HG03139 (cell line): Measurements from ENCODE around the gene GPBP1.
"Not testable (repeated sequence)": the region's sequence is repeated elsewhere in the genome, so short reads cannot be mapped to it uniquely, and the experiment has no call there.

ENCODE experiments used
- ATAC-seq: cut with Tn5 transposase; IDR thresholded peaks from one replicate; pipeline ENCODE4 v1.9.1; 2021; ENCODE audit not compliant: unreplicated experiment

Gene GPBP1

DNA sequence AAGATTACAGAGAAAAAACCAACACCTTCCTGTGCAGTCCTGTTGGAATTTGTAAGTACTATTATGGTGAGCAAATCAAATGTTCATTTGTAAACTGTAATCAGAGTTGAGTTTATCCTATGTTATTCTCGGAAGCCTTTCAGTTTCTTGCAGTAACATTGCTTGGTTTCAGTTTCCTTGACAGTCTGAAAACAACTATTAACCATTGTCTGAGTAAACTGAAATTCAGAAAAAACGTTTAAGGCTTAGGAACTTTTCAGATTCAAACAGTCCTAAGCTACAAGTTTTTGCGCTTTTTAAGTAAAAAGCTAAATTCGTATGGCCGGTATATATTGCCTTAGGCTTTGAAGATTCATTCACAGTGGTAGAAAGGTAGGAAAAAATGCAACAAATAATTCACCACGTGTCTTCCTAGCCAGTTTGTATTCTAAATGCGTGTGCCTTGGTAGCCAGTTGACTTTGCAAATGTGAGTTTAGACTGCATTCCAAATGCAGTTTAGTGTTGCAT lies 2.5 kb downstream of the GPBP1 start:
- no peak for ATAC-seq

DNA sequence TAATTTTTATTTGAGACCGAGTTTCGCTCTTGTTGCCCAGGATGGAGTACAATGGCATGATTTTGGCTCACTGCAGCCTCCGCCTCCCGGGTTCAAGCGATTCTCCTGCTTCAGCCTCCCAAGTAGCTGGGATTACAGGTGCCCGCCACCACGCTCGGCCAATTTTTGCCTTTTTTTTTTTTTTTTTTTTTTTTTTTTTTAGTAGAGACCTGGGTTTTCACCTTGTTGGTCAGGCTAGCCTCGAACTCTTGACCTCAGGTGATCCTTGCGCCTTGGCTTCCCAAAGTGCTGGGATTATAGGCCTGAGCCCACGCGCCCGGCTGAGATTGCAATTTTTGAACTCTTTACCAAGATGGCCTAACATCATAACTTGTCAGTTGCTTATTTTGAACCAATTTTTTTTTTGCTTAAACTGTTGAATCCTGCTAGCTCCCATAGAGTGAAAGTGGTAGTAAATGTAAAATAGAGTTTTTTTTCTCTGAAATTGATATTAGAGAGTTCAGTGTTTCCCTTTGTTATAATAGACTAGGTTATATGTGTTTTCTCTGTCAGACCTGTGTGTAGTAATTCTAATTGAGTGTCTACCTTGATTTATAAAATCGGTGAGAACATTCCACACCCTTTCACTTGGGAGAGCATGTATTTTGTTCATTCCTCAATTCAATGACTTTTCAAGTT lies 3.8 kb downstream of the GPBP1 start:
- ATAC-seq = no peak

DNA sequence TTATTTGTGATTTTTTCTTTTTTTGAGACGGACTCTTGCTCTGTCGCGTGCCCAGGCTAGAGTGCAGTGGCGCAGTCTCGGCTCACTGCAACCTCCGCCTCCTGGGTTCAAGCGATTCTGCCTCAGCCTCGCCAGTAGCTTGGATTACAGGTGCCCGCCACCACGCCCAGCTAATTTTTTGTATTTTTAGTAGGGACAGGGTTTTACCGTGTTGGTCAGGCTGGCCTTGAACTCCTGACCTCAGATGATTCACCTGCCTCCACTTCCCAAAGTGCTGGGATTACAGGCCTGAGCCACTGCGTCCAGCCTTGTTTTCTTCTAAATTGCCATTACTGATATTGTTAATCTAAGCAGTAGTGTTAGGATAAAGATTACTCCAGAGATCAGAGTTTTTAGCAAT lies 4.4 kb downstream of the GPBP1 start:
- not testable (repeated sequence) for ATAC-seq

DNA sequence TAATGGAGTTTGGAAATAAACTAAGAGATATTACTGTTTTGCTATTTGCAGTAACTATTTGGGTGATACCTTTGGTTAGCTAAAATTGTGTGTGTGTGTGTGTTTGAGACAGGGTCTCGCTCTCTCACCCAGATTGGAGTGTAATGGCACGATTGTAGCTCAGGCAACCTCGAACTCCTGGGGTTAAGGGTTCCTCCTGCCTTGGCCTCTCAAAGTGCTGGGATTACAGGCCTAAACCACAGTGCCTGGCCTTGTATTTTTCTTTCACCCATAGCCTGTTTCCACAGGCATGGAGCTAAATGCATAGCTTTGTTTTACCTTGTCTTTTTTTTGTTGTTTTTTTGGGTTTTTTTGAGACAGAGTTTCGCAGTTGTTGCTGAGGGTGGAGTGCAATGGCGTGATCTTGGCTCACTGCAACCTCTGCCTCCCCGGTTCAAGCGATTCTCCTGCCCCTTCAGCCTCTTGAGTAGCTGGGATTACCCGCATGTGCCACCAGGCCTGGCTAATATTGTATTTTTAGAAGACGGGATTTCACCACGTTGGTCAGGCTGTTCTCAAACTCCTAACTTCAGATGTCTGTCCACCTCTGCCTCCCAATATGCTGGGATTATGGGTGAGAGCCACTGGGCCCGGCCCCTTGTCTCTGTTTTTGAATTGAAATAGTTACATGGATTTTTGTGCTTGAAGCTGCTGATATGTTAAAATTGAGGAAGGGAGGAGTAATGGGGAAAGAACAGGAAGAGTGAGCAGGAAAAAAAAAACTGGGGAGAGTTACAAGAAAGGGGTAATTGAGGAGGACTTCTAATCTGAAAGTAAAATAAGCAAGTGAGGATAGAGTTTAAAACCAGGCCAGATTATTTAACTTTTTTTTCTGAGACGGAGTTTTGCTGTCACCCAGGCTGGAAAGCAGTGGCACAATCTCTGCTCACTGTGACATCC lies 5.7 kb downstream of the GPBP1 start:
- ATAC-seq = no peak

DNA sequence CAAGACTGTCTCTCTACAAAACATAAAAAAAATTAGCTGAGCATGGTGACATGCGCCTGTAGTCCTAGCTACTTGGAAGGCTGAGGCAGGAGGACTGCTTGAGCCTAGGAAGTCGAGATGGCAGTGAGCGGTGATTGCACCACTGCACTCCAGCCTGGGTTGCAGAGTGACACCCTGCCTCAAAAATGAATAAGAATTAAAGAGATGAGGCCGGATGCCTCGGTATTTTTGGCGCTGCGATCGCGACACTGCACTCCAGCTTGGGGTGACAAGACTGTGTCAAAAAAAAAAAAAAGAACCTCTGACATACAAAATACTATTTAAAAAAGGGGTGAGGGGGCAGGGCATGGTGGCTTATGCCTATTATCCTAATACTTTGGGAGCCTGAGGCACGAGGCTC lies 7.3 kb downstream of the GPBP1 start:
- ATAC-seq = no peak

DNA sequence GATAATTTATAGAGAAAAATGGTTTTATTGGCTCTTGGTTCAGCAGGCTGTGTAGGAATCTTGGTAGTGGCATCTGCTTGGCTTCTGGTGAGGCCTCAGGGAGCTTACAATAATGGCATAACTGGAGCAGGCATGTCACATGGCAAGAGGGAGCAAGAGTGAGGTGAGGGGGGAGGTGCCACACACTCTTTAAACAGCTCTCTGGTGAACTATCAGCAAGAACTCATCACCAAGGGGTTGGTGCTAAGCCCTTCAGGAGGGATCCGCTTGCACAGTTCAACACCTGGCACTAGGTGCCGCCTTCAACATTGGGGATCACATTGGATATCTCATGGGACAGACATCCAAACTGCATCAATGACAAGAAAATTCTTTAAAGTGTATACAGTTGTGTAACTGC lies 10.5 kb downstream of the GPBP1 start:
- ATAC-seq = no peak

DNA sequence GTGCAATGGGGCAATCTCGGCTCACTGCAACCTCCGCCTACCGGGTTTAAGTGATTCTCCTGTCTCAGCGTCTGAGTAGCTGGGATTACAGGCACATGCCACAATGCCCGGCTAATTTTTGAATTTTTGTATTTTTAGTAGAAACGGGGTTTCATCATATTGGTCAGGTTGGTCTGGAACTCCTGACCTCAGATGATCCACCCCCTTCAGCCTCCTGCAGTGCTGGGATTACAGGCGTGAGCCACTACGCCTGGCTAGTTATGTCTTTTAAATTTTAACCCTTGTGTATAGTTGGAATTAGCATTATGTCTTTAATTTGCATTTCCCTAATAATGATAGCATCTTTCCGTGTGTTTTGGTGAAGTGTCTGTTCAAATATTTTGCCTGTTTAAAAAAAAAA lies 11.5 kb downstream of the GPBP1 start:
- no peak for ATAC-seq

DNA sequence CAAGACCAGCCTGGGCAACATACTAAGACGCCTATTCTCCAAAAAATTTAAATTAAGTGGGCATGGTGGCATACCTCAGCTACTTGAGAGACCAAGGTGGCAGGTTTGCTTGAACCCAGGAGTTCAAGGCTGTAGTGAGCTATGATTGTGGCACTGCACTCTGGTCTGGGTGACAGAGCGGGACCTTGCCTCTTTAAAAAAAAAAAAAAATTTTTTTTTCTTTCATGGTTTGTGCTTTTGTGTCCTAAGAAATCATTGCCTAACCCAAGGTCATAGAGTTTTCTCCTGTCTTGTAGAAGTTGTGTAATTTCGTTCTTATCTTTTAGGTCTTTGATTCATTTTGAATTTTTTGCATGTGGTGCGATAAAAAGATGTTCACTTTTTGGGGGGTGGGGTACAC lies 12.3 kb downstream of the GPBP1 start:
- no peak for ATAC-seq

DNA sequence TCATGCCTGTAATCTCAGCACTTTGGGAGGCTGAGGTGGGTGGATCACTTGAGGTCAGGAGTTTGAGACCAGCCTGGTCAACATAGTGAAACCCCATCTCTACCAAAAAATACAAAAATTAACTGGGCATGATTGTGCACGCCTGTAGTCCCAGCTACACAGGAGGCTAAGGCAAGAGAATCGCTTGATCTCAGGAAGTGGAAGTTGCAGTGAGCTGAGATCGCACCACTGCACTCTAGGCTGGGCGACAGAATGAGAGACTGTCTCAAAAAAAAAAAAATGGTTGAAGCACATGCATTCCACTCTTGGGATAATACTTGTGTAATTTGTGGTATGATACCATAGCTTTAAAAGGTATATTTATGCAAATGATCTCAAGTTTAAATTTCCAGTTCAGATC lies 14.1 kb downstream of the GPBP1 start:
- ATAC-seq = not testable (repeated sequence)

DNA sequence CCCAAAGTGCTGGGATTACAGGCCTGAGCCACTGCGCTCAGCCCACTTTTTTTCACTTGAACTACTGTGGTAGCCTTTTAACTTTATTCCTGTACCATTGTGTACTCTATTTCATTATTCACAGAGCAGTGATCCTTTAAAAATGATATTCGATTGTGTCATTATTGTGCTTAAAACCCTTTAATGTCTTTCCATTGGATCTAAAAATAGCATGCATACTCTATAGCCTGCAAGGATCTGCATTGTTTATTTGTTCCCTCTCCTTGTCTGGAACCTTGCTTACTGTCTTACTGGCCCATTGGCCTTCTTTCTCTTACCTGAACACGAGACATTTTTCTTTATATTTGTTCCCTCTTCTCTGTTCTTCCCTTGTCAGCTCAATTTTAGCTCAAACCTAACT lies 15.7 kb downstream of the GPBP1 start:
- ATAC-seq = no peak

DNA sequence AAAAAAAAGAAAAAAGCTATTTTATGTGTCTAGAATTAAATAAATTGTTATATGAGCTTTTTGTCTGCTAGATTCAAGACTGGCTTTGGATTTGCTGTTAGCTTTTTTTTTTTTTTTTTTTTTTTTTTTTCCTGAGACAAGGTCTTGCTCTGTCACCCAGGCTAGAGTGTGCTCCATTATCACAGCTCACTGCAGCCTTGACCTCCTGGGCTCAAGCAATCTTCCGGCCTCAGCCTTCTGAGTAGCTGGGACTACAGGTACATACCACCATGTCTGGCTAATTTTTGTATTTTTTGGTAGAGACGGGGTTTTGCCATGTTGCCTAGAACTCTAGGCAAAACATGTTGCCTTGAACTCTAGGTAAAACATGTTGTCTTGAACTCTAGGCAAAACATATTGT lies 16.7 kb downstream of the GPBP1 start:
- ATAC-seq = no peak

DNA sequence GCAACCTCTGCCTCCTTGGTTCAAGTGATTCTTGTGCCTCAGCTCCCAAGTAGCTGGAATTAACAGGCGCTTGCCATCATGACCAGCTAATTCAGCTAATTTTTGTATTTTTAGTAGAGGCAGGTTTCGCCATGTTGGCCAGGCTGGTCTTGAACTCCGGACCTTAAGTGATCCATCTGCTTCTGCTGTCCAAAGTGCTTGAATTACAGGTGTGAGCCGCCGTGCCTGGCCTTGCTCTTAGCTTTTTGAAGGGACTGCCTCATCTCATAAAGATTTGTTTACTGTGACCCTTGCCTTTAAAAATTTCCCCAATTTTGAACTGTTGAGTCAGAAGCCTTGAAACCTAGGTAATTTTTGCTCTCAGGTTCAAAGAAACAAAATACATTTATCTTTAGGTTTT lies 17.3 kb downstream of the GPBP1 start:
- no peak for ATAC-seq

DNA sequence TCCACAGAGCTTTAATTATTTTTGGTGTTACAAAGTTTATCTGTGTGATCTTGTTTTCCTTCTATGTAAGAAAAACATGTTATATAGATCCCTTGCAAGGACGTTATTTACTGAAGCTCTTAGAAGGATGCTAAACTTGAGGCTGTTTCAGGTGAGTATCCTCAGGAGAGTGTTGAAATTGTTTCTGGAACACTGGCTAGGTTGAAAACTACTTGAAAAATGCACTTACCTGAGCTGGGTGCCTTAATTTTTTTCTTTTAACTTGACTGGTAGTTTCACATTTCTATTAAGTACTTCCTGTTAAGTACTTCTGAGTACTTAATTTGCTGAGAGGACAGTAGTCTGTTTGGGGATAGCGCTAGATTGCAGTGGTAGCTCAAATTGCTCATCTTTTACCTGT lies 18.1 kb downstream of the GPBP1 start:
- ATAC-seq = no peak

DNA sequence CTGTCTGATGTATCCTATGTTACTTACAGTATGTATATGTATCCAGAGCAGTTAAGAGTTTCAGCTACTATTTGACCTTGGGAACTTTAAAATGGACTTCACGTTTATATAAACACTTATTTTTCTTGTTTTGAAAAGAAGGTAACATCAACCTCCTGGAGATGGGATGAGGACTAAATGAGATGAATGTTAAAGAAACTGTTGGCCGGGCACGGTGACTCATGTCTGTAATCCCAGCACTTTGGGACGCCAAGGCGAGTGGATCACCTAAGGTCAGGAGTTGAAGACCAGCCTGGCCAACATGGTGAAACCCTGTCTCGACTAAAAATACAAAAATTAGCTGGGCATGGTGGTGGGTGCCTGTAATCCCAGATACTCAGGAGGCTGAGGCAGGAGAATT lies 19.0 kb downstream of the GPBP1 start:
- not testable (repeated sequence) for ATAC-seq

DNA sequence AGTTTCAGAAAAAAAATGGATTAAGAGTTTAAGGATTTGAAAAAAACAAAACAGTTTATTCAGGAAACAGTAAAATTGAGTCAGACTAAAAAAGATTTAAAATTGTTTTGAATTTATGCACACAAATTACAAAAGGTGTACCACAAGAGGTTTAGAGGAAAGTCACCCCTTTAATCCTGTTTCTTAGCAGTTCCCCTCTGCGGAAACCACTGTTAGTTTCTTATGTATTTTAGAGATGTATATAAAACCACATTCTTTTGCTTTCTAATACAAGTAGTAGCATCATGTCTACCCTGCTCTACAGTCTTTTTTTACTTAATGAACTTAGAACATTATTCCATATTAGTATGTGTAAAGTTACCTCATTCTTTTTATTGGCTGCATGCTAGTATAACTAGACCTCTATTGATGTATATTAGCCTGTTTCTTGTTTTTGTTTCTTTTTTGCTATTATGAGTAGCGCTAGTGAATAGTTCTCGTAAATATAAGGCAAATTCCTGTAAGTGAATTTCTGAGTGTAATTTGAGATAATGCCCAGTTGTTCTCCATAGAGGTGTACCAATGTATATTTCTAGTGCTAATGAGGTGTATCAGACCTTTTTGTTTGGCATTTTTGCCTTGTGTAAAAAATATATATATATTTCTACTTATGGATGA lies 20.0 kb downstream of the GPBP1 start:
- ATAC-seq = no peak

DNA sequence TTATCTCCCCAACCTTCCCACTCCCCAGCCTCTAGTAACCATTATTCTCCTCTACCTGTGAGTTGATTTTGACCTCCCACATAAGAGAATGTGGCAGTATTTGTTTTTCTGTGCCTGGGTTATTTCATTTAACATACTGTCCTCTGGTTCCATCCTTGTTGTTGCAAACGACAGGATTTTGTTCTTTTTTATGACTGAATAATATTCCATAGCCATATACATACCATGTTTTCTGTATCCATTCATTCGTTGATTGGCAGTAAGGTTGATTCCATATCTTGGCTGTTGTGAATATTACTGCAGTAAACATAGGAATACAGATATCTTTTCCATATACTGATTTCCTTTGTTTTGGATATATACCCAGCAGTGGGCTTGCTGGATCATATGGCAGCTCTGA lies 20.8 kb downstream of the GPBP1 start:
- ATAC-seq = no peak

DNA sequence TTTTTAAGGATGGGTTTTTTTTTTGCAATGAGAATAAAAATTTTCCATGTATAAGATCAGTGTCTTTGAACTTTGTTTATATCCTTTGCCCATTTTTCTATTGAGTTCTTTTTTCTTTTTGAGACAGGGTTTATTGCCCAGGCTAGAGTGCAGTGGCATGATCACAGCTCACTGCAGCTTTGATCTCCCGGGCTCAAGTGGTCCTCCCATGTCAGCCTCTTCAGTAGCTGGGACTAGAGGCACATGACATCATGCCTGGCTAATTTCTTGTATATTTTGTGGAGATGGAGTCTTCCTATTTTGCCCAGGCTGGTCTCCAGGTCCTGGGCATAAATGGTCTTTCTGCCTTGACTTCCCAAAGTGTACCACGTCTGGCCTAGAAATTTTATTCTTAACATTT lies 21.2 kb downstream of the GPBP1 start:
- no peak for ATAC-seq

DNA sequence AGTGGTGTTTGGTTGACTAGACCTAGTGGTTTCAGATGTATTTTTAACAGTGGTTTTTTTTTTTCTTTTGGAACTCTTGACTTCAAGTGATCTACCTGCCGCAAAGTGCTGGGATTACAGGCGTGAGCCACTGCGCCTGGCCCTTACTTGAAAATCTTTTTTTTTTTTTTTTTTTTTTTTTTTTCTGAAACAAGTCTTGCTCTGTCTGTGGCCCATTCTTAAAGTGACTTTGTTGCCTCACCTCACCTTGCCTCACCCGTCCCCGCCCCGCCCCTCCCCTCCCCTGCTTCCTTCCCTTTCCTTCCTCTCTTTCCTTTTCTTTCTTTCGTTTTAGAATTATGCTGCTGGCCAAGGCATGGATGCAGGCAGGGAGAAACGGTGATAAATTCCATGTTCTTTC lies 26.0 kb downstream of the GPBP1 start:
- ATAC-seq = no peak

DNA sequence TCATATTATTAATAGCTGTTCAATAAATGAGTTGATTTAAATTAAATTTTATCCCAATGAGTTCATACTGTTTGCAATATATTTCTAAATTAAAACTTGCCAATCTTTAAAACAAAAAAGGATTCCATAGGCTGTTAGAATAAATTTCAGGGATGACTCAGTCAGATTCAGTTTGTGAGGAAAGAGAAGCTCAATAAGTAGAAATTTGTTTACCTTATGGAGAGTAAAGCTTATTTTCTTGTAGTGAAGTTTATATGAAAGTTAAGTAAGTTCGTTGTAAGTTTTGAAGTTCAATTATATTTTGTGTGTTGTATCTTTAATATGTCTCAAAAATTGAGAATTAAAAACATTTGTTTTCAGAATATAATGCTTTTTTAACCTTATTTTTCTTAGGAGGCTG lies 29.0 kb downstream of the GPBP1 start:
- ATAC-seq = no peak

DNA sequence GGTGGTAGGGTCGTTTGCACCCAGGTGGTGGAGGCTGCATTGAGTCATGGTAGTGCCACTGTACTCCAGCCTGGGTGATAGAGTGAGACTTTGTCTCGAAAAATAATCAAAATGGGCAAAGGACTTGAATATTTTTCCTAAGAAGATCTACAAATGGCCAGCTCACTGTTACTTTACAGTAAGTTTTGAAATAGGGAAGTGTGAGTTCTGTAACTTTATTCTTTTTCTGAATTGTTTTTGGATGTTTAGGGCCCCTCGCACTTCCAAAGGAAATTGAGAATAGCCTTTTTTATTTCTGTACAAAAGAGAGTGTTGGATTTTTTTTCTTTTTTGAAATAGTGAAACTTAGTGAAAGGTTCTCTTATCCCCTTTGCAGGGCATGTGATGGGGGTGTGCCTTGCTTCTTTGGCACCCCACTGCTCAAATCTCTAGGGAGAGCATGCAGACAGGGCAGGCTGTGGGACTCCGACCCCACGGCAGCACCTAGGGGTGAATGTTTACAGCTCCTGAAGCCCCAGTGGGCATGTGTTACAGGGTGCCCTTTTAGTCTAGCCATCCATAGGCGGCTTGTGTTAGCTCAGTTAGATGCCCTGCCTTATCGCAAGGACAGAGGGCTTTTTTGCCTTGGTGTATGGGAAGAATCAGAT lies 33.3 kb downstream of the GPBP1 start:
- no peak for ATAC-seq

DNA sequence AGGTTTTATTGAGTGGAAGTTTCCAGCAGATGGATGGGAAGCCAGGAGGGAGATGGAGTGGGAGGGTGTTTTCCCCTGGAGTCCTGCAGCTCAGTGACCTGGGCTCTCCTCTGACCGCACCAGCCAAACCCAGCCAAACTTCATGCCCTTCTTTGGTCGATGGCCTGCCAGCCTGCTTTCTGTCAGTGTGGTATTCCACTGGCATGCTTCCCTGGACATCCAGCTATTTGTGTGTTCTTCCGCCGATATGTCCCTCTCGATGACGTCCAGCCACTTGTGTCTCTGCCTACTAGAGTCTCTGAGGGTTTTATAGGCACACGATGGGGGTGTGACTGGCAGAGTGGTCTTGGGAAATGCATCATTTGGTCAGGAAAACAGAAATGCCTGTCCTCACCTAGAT lies 33.8 kb downstream of the GPBP1 start:
- no peak for ATAC-seq
